Loucy (cell line): ENCODE measurements around the gene IKBKG.

Experiments
- EZH2phosphoT487 ChIP-seq: fragments of 200-600 bp; IDR thresholded peaks from 2 replicates; pipeline ENCODE4 v1.6.1; 2018; ENCODE audit warnings: antibody characterized with exemption, mild to moderate bottlenecking, moderate library complexity, borderline replicate concordance
- TF ChIP-seq, protein P1 (sequence below): fragments of 200-600 bp; sonication (generic); conservative IDR thresholded peaks from 2 replicates; pipeline ENCODE4 v1.5.1; 2014; ENCODE audit warnings: mild to moderate bottlenecking, antibody characterized with exemption, low read length

DNA sequence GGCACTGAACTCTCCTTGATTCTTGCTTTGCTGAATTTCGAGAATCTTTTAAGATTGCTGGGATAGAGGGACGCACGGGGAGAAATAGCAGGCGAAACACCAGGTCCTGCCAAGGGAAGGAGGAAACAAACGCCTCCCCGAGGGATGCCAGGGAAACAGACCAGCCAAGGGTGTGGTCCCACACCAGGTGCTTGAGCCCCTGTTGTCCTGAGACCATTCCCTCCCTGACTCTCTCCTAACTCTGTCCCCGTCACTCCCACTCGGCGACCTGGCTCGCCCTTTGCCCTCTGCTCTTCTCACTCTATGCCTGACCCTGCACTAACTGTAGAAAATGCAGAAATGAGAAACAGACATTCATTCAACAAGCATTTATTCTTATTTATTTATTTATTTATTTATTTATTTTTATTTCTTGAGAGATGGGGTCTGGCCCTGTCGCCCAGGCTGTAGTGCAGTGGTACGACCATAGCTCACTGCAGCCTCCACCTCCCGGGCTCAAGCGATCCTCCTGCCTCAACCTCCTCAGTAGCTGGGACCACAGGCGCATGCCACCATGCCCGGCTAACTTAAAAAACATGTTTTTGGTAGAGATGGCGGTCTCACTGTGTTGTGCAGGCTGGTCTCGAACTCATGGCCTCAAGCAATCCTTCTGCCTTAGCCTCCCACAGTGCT lies 55.5 kb downstream of the IKBKG start:
- TF ChIP-seq EZH2phosphoT487 = no peak
- TF ChIP-seq, protein P1, sequence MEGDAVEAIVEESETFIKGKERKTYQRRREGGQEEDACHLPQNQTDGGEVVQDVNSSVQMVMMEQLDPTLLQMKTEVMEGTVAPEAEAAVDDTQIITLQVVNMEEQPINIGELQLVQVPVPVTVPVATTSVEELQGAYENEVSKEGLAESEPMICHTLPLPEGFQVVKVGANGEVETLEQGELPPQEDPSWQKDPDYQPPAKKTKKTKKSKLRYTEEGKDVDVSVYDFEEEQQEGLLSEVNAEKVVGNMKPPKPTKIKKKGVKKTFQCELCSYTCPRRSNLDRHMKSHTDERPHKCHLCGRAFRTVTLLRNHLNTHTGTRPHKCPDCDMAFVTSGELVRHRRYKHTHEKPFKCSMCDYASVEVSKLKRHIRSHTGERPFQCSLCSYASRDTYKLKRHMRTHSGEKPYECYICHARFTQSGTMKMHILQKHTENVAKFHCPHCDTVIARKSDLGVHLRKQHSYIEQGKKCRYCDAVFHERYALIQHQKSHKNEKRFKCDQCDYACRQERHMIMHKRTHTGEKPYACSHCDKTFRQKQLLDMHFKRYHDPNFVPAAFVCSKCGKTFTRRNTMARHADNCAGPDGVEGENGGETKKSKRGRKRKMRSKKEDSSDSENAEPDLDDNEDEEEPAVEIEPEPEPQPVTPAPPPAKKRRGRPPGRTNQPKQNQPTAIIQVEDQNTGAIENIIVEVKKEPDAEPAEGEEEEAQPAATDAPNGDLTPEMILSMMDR = no peak
